GM19025 (cell line): ENCODE results near the gene TFCP2L1.
"Not testable (repeated sequence)": the region's sequence is repeated elsewhere in the genome, so short reads cannot be mapped to it uniquely, and the experiment has no call there.

ENCODE experiments used
- ATAC-seq: cut with Tn5 transposase; IDR thresholded peaks from one replicate; pipeline ENCODE4 v1.9.1; 2021; ENCODE audit warnings: mild to moderate bottlenecking, low read depth, moderate library complexity; ENCODE audit not compliant: unreplicated experiment

The TFCP2L1 gene

GRCh38 chr2:121231385-121232000 lies 53.5 kb downstream of the TFCP2L1 start:
- no peak for ATAC-seq

GRCh38 chr2:121228521-121228920 lies 56.5 kb downstream of the TFCP2L1 start:
- no peak for ATAC-seq

- ATAC-seq, result not testable (repeated sequence)
Measured at GRCh38 chr2:121227381-121228144, 57.4 kb downstream of the TFCP2L1 start.

- not testable (repeated sequence) for ATAC-seq
Measured at GRCh38 chr2:121225681-121226080, 59.3 kb downstream of the TFCP2L1 start.

GRCh38 chr2:121220995-121221394 lies 64.0 kb downstream of the TFCP2L1 start:
- ATAC-seq, result no peak

GRCh38 chr2:121219866-121220265 lies 65.1 kb downstream of the TFCP2L1 start:
- no peak for ATAC-seq

GRCh38 chr2:121218386-121218938 lies 66.5 kb downstream of the TFCP2L1 start:
- ATAC-seq, result no peak

- no peak for ATAC-seq
Measured at GRCh38 chr2:121217627-121218026, 67.4 kb downstream of the TFCP2L1 start.

- no peak for ATAC-seq
Measured at GRCh38 chr2:121214296-121214695, 70.7 kb downstream of the TFCP2L1 start.

GRCh38 chr2:121213386-121213785 lies 71.6 kb downstream of the TFCP2L1 start:
- ATAC-seq, result no peak

- no peak for ATAC-seq
Measured at GRCh38 chr2:121212661-121213325, 72.2 kb downstream of the TFCP2L1 start.

- ATAC-seq, result no peak
Measured at GRCh38 chr2:121211689-121212151, 73.3 kb downstream of the TFCP2L1 start.

GRCh38 chr2:121211251-121211650 lies 73.8 kb downstream of the TFCP2L1 start:
- no peak for ATAC-seq

- no peak for ATAC-seq
Measured at GRCh38 chr2:121210691-121211090, 74.3 kb downstream of the TFCP2L1 start.

GRCh38 chr2:121209014-121209610 lies 75.9 kb downstream of the TFCP2L1 start:
- no peak for ATAC-seq

GRCh38 chr2:121207494-121207893 lies 77.5 kb downstream of the TFCP2L1 start:
- no peak for ATAC-seq

GRCh38 chr2:121205321-121205942 lies 79.6 kb downstream of the TFCP2L1 start:
- ATAC-seq, result no peak

GRCh38 chr2:121203591-121204249 lies 81.3 kb downstream of the TFCP2L1 start:
- no peak for ATAC-seq

- ATAC-seq, result no peak
Measured at GRCh38 chr2:121202541-121203310, 82.3 kb downstream of the TFCP2L1 start.
